Panc1 (cell line): ENCODE measurements around the gene FOXP2.

Source experiments
- CTCF ChIP-seq: fragments of 450-650 bp; IDR thresholded peaks from 2 replicates; pipeline ENCODE4 v1.5.1; 2017; ENCODE audit warnings: mild to moderate bottlenecking
- POLR2AphosphoS5 ChIP-seq: IDR thresholded peaks from 2 replicates; pipeline ENCODE4 v1.6.1; 2012; ENCODE audit warnings: mild to moderate bottlenecking, low read depth, low read length, moderate library complexity
- REST ChIP-seq, 2 experiments: IDR thresholded peaks; 2 replicates each; pipeline ENCODE4 v1.6.1; 2011 to 2012; ENCODE audit warnings: low read depth in 2 of 2, control low read depth in 1 of 2, low read length in 1 of 2, mild to moderate bottlenecking in 1 of 2, moderate library complexity in 1 of 2; ENCODE audit not compliant: insufficient read depth in 1 of 2
- SIN3A ChIP-seq: IDR thresholded peaks from 2 replicates; pipeline ENCODE4 v1.6.1; 2012; ENCODE audit warnings: low read depth, mild to moderate bottlenecking, low read length, moderate library complexity, borderline replicate concordance; ENCODE audit not compliant: insufficient read depth
- TCF7L2 ChIP-seq: IDR thresholded peaks from 2 replicates; pipeline ENCODE4 v1.6.1; 2011; ENCODE audit warnings: mild to moderate bottlenecking, low read depth, low read length, inconsistent platforms

- TF ChIP-seq CTCF (no peak), POLR2AphosphoS5 (no peak), REST (IDR thresholded peaks at IDR 0.05; ENCODE audit: insufficient read depth in 1 of 2, low read depth in 2 of 2, low read length in 1 of 2) (no peak), TCF7L2 (no peak), SIN3A (no peak)
Measured at GRCh38 chr7:114409750-114410149, 4.9 kb upstream of the FOXP2 start.
